GM12864 (cell line): ENCODE measurements around the gene CCDC87.
"Not testable (repeated sequence)": the region's sequence is repeated elsewhere in the genome, so short reads cannot be mapped to it uniquely, and the experiment has no call there.

ENCODE experiments used
- DNase-seq: peaks from one replicate; pipeline ENCODE4 v3.0.0-alpha.2; 2011; ENCODE audit warnings: low read depth
- H3K4me3 ChIP-seq: 2 replicates; pipeline ENCODE4 v1.5.1; 2011; ENCODE audit warnings: mild to moderate bottlenecking, low read depth, low read length, control low read depth
- TF ChIP-seq, protein P1 (sequence below): IDR thresholded peaks from 2 replicates; pipeline ENCODE4 v1.5.1; 2011; ENCODE audit warnings: low read depth, mild to moderate bottlenecking, moderate library complexity, low read length, control low read depth, inconsistent platforms; ENCODE audit errors: missing control alignments

CCDC87 gene

DNA sequence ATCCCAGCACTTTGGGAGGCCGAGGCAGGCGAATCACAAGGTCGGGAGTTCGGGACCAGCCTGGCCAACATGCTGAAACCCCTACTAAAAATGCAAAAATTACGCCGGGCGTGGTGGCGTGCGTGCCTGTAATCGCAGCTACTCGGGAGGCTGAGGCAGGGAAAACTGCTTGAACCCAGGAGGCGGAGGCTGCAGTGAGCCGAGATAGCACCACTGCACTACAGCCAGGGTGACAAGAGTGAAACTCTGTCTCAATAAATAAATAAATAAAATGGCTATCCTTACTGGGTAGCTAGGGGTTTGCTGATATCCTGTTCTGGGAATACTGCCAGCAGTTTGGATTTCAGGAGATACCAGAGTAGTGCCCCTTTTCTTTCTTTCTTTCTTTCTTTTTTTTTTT is 21.2 kb upstream of the CCDC87 start:
- TF ChIP-seq, protein P1, sequence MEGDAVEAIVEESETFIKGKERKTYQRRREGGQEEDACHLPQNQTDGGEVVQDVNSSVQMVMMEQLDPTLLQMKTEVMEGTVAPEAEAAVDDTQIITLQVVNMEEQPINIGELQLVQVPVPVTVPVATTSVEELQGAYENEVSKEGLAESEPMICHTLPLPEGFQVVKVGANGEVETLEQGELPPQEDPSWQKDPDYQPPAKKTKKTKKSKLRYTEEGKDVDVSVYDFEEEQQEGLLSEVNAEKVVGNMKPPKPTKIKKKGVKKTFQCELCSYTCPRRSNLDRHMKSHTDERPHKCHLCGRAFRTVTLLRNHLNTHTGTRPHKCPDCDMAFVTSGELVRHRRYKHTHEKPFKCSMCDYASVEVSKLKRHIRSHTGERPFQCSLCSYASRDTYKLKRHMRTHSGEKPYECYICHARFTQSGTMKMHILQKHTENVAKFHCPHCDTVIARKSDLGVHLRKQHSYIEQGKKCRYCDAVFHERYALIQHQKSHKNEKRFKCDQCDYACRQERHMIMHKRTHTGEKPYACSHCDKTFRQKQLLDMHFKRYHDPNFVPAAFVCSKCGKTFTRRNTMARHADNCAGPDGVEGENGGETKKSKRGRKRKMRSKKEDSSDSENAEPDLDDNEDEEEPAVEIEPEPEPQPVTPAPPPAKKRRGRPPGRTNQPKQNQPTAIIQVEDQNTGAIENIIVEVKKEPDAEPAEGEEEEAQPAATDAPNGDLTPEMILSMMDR = no peak
- no peak for DNase-seq
- no peak overlapping the region for H3K4me3 ChIP-seq

DNA sequence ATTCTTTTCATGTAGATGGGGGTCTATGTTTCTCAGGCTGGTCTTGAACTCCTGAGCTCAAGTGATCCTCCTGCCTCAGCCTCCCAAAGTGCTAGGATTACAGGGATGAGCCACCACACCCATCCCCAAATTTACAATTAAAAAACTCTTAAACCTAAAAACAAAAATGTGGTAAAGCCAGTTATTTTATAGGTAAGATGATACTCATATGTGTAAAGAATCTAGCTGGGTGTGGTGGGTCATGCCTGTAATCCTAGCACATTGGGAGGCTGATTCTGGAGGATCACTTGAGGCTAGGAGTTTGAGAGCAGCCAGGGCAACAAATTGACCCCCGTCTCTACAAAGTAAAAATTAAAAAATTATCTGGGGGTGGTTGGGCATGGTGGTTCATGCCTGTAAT is 19.6 kb upstream of the CCDC87 start:
- H3K4me3 ChIP-seq = no peak overlapping the region
- TF ChIP-seq, protein P1 = no peak
- no peak for DNase-seq

DNA sequence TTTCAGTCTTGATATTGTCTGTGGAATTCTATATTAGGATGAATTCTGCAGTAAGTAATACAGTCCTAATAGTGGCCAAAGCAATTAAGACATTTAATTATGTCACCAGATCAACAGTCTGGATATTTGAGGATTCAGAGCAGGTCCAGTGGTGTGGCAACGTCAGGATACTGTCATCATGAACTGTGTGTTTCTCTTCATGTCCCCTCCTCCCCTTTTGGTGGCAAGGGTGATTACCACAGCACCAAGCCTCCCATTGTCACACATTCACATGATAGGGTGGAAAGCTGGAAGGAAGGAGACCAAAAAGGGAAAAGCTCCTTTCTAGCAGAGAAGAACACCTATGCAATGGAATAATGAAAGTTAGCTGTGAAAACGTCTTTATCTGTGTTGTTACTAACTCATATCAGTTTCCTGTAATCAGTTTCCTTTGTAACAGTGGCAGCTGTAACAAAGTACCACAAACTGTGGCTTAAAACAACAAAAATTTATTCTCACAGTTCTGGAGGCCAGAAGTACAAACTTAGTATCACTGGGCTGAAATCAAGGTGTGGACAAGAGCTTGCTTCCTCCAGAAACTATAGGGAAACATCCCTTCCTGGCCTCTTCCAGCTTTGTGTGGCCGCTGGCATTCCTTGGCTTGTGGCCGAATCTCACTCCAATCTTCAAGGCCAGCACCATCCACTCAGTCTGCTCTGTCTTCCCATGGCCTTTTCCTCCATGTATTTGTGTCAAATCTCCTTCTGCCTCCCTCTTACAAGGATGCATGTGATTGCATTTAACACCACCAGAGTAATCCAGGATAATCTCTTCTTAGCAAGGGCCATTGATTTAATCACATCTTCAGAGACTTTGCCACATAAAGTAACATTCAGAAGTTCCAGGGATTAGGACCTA is 17.1 kb upstream of the CCDC87 start:
- DNase-seq = no peak
- H3K4me3 ChIP-seq = no peak overlapping the region
- TF ChIP-seq, protein P1 = no peak

- TF ChIP-seq, protein P1 = no peak
- DNase-seq = no peak
- no peak overlapping the region for H3K4me3 ChIP-seq
Observed at GRCh38 chr11:66607126-66607834, 14.4 kb upstream of the CCDC87 start.

GRCh38 chr11:66606608-66607007 is 13.7 kb upstream of the CCDC87 start:
- DNase-seq, H3K4me3 ChIP-seq: not testable (repeated sequence)

- no peak for DNase-seq
- H3K4me3 ChIP-seq = no peak overlapping the region
- TF ChIP-seq, protein P1 = no peak
Observed at GRCh38 chr11:66604155-66604554, 11.3 kb upstream of the CCDC87 start.

GRCh38 chr11:66603072-66603471 is 10.2 kb upstream of the CCDC87 start:
- no peak for DNase-seq
- TF ChIP-seq, protein P1 = no peak
- no peak overlapping the region for H3K4me3 ChIP-seq
